Prostate gland (tissue), 2 donors: Measurements from ENCODE around the gene SORL1. TPM values are rescaled to one million over a fixed set of nuclear protein-coding genes. Genes with fewer than 3 reads are reported as not detected.

Experiments used
- DNase-seq: peaks from one replicate; pipeline ENCODE4 v3.0.0-alpha.2; 2019; ENCODE audit warnings: low spot score
- H3K27ac ChIP-seq, 2 donors: fragments of 200-600 bp; sonication (generic); 2 replicates each; pipeline ENCODE4 v1.5.1; 2017 to 2019
- H3K27me3 ChIP-seq: fragments of 200-600 bp; sonication (generic); replicated peaks from 2 replicates; pipeline ENCODE4 v1.5.1; 2019; ENCODE audit not compliant: insufficient read depth
- H3K36me3 ChIP-seq, 2 donors: fragments of 200-600 bp; sonication (generic); 1 replicate in 1 of 2; 2 replicates in 1 of 2; pipeline versions ENCODE4 v1.5.1 to v1.8.1; 2017 to 2019
- H3K4me1 ChIP-seq: fragments of 200-600 bp; sonication (generic); replicated peaks from 2 replicates; pipeline ENCODE4 v1.5.1; 2019
- H3K4me3 ChIP-seq, 2 donors: fragments of 200-600 bp; sonication (generic); 2 replicates each; pipeline ENCODE4 v1.5.1; 2017 to 2019
- H3K9me3 ChIP-seq: fragments of 200-600 bp; sonication (generic); 2 replicates; pipeline ENCODE4 v1.5.1; 2017
- CTCF ChIP-seq, 4 experiments: fragments of 200-600 bp in 2 of 4; fragments of 450-650 bp in 2 of 4; sonication (generic) in 2 of 4; IDR thresholded peaks; 1 replicate in 3 of 4; 2 replicates in 1 of 4; pipeline ENCODE4 v1.5.1; 2016 to 2019; ENCODE audit warnings: antibody characterized with exemption in 4 of 4, mild to moderate bottlenecking in 2 of 4, moderate library complexity in 2 of 4
- POLR2A ChIP-seq: fragments of 450-650 bp; IDR thresholded peaks from one replicate; pipeline ENCODE4 v1.6.1; 2016; ENCODE audit warnings: antibody characterized with exemption, mild to moderate bottlenecking
- POLR2AphosphoS5 ChIP-seq: sonication (generic); formaldehyde crosslinking; IDR thresholded peaks from one replicate; pipeline ENCODE4 v1.6.1; 2017; ENCODE audit warnings: antibody characterized with exemption
- WGBS: methylation state at CpG from one replicate; pipeline ENCODE4 v1.1.5; 2018; 5-methylcytosine and 5-hydroxymethylcytosine counted together
- intact Hi-C: fragments of 100-400 bp; cut with DNase I; formaldehyde crosslinking; loops from one replicate; pipeline ENCODE4 v1.14.2; 2022
- total RNA-seq, 2 donors: library from RNA; depleted of rRNA; stranded (reverse); fragments of >200 nt; gene quantifications; one replicate each; pipeline ENCODE4 v1.1.0, GENCODE V29; 2016

The SORL1 gene
- total RNA-seq, 2 donors from 2014 or later: 77.4 to 97.6 TPM

GRCh38 chr11:121466063-121466794, 14.1 kb downstream of the SORL1 start:
- H3K9me3 ChIP-seq: no peaks in the 10 kb centered on the region
- peaks cover 15% of the 10 kb centered on the region for H3K4me1 ChIP-seq
- H3K27me3 ChIP-seq: no peaks in the 10 kb centered on the region
- intact Hi-C loops: no loop called here
- peak overlapping the region; percentile 72 to 73 for H3K27ac ChIP-seq
- H3K36me3 ChIP-seq: no peaks in the 10 kb centered on the region
- WGBS: 18% methylated on average over 8 of the region's 8 CpGs
- H3K4me3 ChIP-seq: no peak overlapping the region
- peak; percentile 99 for DNase-seq
- peak; percentile 94 for TF ChIP-seq POLR2AphosphoS5
- TF ChIP-seq POLR2A: no peak

DNA sequence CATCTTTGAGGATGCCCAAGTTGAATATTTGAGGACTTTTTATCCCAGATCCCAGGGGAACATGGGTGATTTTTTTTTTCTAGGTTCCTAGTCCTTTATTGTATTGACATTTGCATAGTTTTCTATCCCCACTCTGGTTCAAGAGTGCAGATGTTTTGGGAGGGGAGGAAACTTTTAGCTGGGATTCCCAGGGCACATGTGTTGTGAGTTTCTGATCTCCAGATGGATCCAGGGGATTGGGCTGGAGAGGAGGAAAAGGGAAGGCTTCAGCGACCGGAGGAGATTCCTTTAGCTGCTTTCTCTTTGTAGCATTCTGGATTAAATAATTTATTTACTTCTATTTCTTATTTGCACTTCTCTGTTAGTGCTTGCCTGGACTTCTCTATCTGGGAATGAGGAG, 15.4 kb downstream of the SORL1 start:
- no peak overlapping the region for H3K4me3 ChIP-seq
- H3K27me3 ChIP-seq: no peaks in the 10 kb centered on the region
- H3K27ac ChIP-seq: peak overlapping the region; percentile 72 to 73
- DNase-seq: no peak
- peaks cover 20% of the 10 kb centered on the region for H3K4me1 ChIP-seq
- H3K9me3 ChIP-seq: no peaks in the 10 kb centered on the region
- intact Hi-C loops: no loop called here
- TF ChIP-seq POLR2A (no peak), CTCF (IDR thresholded peaks at IDR 0.05) (no peak), POLR2AphosphoS5 (no peak)
- no peaks in the 10 kb centered on the region for H3K36me3 ChIP-seq
- WGBS: 28% methylated on average over 2 of the region's 2 CpGs

GRCh38 chr11:121467965-121468364, 15.9 kb downstream of the SORL1 start:
- Histone ChIP-seq H3K27ac (peak overlapping the region; percentile 72 to 73), H3K9me3 (no peaks in the 10 kb centered on the region), H3K4me3 (no peak overlapping the region), H3K27me3 (no peaks in the 10 kb centered on the region), H3K36me3 (no peaks in the 10 kb centered on the region), H3K4me1 (peaks cover 21% of the 10 kb centered on the region)
- WGBS: 22% methylated on average over 10 of the region's 10 CpGs
- intact Hi-C loops: no loop called here
- peak; percentile 36 for DNase-seq
- TF ChIP-seq POLR2AphosphoS5: no peak
- no peak for TF ChIP-seq CTCF (IDR thresholded peaks at IDR 0.05)
- no peak for TF ChIP-seq POLR2A

DNA sequence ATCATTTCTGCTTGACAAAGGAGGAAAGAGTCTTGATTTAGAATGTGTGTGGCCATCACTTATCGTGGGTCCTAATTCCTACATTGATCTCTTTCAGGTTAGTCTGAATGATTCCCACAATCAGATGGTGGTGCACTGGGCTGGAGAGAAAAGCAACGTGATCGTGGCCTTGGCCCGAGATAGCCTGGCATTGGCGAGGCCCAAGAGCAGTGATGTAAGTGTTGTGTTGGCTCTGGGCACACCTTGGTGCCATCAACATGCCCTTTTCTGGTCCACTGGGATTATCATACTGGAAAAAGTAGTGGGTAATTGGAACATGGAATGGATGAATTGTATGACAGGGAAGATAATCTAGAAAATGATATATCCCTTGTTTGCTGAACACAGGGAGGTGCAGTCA, 17.8 kb downstream of the SORL1 start:
- H3K36me3 ChIP-seq: no peaks in the 10 kb centered on the region
- intact Hi-C loops: no loop called here
- H3K9me3 ChIP-seq: no peaks in the 10 kb centered on the region
- peaks cover 24% of the 10 kb centered on the region for H3K4me1 ChIP-seq
- no peak overlapping the region for H3K4me3 ChIP-seq
- H3K27me3 ChIP-seq: no peaks in the 10 kb centered on the region
- no peak overlapping the region for H3K27ac ChIP-seq
- WGBS: 97% methylated on average over 5 of the region's 5 CpGs
- TF ChIP-seq CTCF (IDR thresholded peaks at IDR 0.05) (no peak), POLR2A (no peak), POLR2AphosphoS5 (no peak)
- no peak for DNase-seq

DNA sequence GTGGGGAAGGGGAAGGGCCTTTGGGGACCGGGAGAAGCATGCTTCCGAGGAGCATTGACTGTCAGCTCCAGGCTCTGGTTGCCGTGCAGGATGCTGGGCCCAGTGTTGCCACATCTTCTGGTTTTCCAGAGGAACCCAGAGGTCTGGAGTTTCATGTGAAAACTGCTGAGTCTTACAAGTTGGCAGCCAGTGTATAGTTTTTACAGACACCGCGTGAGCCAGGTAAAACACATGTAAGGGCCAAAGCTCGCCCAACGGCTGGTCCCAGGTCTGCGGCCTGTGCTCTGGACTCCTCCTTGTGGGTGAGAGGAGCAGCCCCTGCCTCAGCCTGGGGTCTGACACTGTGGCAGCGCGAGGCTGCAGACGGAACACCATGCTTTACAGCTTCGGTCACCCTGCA, 19.1 kb downstream of the SORL1 start:
- TF ChIP-seq POLR2A (no peak), POLR2AphosphoS5 (peak; percentile 10)
- 87% methylated on average over 12 of the region's 12 CpGs for WGBS
- H3K4me3 ChIP-seq: no peak overlapping the region
- no peaks in the 10 kb centered on the region for H3K9me3 ChIP-seq
- no peak overlapping the region for H3K27ac ChIP-seq
- H3K36me3 ChIP-seq: no peaks in the 10 kb centered on the region
- intact Hi-C loops: no loop called here
- H3K27me3 ChIP-seq: no peaks in the 10 kb centered on the region
- DNase-seq: no peak
- H3K4me1 ChIP-seq: peaks cover 19% of the 10 kb centered on the region

GRCh38 chr11:121472312-121472711, 20.2 kb downstream of the SORL1 start:
- 83% methylated on average over 2 of the region's 2 CpGs for WGBS
- Histone ChIP-seq H3K27ac (no peak overlapping the region), H3K9me3 (no peaks in the 10 kb centered on the region), H3K4me3 (no peak overlapping the region), H3K27me3 (no peaks in the 10 kb centered on the region), H3K36me3 (no peaks in the 10 kb centered on the region), H3K4me1 (peaks cover 16% of the 10 kb centered on the region)
- TF ChIP-seq CTCF (IDR thresholded peaks at IDR 0.05) (no peak), POLR2A (no peak), POLR2AphosphoS5 (no peak)
- DNase-seq: no peak
- intact Hi-C loops: no loop called here
